Right kidney (tissue), 1 donor: ENCODE measurements around the gene PXDN.
"Not testable (repeated sequence)": the region's sequence is repeated elsewhere in the genome, so short reads cannot be mapped to it uniquely, and the experiment has no call there.

Experiments used
- DNase-seq: peaks from one replicate; pipeline ENCODE4 v3.0.0-alpha.2; 2016

PXDN gene

GRCh38 chr2:1777156-1777555 lies 32.8 kb upstream of the PXDN start:
- DNase-seq: no peak

- no peak for DNase-seq
These were observed 31.3 kb upstream of the PXDN start for GRCh38 chr2:1775511-1776035.

GRCh38 chr2:1774929-1775328 lies 30.6 kb upstream of the PXDN start:
- no peak for DNase-seq

- no peak for DNase-seq
These were observed 29.6 kb upstream of the PXDN start for GRCh38 chr2:1773883-1774282.

DNA sequence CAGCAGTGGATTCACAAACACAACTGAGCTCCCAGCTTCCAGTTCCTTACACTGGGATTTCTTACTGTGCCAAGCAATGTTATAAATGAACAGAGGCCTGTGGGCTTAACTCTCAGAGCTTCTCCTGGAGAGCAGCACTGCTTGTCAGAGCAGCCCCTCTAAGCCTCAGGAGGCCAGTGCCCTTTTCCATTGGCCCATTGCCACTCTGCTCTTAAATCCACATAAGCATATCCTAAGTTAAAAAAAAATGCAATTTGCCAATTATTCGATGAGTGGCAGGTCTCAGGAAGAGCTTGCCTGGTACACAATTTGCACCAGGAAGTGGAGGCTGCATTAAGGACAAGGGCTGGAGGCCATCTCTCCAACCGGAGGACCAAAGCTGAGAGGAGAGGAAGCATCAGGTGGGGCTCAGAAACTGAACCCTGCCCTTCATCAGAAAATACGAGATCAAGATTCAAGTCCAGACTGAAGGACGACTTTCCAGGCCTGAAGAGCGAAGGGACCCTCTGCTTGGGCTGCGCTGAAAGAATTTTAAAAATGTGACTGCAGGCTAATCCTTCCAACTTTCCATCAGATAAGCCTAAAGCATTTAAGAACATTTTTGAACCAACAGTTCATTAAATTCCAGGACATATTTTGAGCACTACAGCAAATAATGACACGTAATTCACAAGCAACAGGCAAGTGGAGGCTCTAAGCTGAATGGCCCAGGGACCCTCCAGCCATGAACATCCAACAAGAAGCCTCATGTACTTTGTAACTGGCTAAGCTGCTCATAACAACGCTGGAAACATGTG lies 28.4 kb upstream of the PXDN start:
- DNase-seq: no peak

- no peak for DNase-seq
These were observed 27.4 kb upstream of the PXDN start for GRCh38 chr2:1771626-1772280.

DNA sequence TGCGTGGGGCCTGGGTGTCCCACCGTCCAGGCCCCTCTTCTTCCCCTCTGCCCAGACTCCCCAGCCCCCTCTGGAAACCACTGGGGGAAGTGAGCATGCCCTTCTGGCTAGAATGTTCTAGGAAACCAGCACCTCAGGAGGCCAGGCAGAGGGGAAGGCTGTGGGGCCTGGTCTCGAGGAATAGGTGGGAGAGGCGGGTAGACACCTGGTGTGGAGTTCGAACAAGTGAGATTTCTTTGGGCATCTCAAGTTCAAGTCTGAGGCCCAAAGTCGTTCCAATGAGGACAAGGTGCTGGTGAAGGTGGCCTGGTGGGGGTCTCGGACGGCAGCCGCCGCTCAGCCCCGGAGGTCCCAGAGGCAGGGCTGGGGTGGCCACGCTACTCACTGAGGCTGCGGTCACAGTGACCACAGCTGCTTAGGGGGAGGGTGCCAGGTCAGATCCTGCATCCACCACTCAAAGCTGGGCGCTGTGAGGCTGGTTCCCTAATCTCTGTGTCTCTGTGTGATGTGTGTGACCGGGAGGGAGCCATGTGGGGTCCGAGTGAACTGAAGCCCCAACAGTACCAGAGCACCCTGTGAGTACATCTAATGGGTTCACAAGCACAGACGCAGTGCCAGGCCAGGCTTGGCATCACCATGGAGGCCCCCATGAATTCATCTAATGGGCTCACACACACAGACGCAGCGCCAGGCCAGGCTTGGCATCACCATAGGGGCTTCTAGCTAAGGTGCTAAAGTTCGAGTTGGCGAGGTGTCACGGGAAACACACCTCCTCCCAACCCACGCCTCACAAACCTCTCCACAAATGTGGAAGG lies 26.5 kb upstream of the PXDN start:
- no peak for DNase-seq

DNA sequence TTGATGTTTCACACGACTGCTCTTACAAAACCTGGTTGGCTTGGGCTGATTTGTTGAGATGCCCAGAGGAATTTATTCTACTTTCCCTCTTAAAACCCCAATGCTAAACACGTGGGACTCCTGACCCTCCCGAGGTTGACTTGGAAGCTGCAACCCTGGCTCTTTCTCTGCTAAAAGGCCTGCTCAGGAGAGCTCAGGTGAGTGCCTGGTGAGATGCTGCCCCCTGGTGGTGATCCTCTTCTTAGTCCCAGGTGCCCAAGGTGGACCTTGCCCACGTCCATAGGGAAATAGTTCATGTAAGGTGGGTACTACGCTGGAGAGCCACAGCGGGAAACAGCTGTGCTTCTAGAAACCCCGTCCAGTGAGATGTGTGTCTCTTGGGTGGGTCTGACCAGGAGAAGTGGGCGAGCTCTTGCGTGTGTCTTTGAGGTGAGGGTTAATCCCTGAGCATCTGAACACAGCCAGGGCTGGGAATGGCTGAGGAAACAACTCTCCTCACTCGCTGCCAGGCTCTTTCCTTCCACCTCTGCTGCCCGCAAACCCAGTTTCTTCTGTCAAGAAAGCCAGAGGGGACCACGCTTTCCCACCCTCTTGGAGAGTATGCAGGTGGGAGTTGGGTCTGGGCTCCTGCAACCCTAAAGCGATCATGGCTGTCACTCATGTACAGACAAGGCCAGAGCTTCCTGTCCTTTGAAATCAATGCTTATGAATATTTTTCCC lies 25.5 kb upstream of the PXDN start:
- no peak for DNase-seq

DNA sequence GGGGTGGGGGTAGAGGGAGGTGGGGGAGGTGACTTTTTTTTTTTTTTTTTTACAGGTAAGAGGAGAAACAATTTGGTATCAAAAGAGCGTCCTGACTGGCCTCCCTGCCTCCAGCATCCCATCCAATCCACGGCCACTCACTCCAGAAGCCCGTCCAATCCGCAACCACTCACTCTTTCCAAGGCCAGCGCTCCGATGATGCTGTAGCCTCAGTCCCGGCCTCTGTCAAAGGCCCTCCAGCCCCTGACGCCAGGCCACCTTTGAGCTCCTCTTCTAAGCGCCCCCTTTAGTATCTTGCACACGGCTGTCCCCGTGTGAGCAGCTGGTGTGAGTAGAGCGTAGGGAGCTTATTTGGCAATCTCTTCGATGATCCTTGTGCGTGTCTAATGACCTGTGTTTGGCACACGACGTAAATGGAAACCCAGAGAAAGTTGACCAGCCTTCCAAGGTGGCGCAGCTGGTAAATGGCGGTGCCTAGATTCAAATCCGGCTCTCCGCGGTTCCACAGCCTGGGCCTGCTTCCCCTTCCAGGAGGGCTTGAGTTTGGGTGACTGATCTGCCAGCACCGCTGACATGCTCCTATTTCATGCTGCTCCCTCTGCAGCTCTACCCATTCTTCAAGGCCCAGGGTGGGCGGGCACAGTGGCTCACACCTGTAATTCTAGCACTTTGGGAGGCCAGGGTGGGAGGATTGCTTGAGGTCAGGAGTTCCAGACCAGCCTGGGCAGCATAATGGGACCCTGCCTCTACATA lies 23.8 kb upstream of the PXDN start:
- DNase-seq: no peak

DNA sequence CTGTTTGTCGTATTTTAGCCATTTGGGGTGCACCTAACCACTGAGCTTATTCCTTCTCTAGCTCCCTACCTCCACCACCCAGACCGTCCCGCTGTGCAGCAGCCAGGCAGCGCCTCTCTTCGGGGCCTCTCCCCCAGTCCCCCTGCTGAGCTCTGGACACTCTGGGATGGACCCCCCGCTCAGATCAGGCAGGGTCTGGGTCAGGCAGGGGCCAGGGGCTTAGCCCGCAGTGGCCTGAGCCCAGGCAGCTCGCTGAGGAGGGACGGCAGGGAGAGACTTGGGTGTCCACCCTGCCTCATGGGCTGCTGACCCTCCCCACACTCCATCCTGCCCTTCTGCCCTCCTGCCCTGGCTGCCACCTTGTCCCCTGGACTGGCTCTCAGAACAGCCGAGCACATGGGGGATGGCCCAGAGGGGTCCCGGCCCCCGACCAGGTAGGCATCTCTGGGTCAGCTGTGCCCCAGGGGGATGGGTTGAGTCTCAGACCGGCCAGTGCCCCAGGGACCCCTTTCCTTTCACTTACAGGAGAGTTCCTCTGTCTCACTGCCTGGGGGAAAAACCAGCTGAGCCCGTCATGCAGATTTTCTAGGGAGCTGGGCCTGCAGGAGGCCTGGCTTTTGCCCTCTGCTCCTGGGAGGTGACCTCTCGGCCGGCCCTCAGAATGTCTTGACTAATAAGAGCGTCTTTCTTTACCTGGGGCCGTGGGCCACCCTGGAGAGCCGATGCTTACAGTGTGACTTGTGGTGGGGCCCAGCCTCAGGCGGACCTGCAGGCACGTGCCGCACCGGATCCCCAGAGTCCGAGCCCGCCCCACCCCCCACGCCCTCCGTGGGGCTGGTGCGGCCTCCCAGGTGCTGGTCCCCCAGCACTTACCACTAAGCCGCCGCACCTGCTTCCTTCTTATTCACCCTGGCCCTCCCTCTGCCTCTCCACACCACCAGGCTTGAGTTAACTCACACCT lies 22.8 kb upstream of the PXDN start:
- no peak for DNase-seq

DNA sequence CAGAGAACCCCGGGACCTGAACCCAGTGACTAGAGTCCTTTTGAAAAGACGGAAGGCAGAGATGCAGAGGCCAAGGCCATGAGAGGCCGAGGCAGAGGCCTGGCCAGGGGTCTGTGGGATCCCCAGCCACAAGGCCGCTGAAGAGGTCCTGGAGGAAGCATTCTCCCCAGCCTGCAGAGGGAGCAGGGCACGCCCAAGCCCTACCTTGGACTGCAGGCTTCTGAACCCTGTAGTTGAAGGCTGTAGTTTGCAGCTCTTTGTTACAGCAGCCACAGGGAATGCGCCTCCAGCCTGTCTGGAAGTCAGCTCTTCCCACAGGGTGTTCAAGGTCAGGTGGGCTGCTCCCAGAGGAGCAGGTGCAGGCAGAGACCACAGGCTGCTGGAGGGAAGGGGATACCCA lies 22.1 kb upstream of the PXDN start:
- DNase-seq: no peak

DNA sequence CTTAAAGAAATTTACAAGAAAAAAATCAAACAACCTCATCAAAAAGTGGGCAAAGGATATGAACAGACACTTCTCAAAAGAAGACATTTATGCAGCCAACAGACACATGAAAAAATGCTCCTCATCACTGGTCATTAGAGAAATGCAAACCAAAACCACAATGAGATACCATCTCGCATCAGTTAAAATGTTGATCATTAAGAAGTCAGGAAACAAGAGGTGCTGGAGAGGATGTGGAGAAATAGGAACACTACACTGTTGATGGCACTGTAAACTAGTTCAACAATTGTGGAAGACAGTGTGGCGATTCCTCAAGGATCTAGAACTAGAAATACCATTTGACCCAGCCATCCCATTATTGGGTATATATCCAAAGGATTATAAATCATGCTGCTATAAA lies 20.9 kb upstream of the PXDN start:
- DNase-seq: not testable (repeated sequence)

GRCh38 chr2:1759611-1759930 lies 15.3 kb upstream of the PXDN start:
- no peak for DNase-seq

DNA sequence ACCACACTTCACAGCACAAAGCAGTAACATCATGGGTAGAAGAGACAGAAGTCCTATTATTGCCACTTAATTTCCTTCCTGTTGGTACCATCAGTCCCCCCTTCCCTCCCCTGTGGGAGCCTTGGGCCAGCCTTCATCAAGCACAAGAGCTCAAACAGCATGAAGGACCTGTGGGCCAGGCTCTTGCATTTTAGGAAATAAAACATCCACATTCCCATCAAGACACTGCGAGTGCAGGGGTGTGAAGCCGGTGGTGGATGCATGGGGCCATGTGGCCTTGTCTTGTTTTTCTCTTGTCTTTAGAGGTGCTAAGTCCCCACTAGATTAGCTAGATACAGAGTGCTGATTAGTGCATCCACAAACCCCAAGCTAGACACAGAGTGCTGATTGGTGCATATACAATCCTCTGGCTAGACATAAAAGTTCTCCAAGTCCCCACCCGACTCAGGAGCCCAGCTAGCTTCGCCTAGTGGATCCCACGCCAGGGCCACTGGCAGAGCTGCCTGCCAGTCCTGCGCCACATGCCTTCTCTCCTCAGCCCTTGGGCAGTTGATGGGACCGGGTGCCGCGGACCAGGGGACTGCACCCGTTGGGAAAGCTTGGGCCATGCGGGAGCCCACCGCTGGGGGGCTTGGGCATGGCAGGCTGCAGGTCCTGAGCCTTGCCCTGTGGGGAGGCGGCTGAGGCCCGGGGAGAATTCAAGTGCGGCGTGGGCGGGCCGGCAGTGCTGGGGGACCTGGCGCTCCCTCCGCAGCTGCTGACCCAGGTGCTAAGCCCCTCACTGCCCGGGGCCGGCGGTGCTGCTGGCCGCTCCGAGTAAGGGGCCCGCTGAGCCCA lies 14.7 kb upstream of the PXDN start:
- DNase-seq: no peak

DNA sequence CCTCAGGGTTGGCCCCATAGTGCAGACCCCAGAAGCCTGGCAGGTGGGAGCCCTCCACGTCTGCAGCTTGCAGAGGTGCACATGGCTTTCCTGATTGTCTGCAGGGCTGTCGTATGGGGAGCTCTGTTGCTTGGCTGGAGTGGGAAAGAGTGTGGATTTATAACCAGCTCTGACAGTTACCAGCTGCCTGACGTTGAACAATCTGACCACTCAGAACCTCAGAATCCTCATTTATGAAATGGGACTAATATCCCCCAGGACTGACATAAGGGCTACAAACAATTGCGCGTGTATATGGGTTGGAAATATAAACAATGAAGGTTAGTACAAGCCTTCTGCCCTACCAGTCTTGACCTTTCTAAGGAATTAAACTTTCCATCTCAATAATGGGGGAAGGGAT lies 13.9 kb upstream of the PXDN start:
- no peak for DNase-seq

DNA sequence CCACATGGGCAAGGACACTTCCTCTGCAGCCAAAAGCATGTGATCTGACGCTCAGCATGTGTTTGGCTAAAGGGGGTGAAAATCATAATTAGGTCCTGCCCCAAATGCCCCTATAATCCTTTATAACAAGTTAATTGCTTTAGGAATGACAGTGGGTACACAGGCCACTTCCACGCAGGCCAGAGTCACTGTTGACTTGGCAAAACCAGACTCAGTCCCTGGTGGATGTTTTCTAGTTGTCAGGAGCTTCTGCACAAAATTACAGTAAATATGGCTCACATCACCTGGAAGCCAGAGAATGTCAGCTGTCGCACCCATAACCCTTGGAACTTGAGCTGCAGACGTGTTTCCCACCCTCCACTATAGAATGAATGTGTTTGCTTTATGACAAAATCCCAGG lies 13.3 kb upstream of the PXDN start:
- no peak for DNase-seq

DNA sequence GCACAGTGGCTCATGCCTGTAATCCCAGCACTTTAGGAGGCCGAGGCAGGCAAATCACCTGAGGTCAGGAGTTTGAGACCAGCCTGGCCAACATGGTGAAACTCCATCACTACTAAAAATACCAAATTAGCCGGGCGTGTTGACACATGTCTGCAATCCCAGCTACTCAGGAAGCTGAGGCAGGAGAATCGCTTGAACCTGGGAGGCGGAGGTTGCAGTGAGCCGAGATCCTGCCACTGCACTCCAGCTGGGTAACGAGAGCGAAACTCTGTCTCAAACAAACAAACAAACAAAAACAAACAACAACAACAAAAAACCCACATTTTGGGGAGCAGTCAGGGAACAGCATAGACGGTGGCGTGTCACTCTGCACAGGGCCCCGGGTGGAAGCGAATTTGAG lies 12.8 kb upstream of the PXDN start:
- not testable (repeated sequence) for DNase-seq

GRCh38 chr2:1756456-1756855 lies 12.1 kb upstream of the PXDN start:
- no peak for DNase-seq

DNA sequence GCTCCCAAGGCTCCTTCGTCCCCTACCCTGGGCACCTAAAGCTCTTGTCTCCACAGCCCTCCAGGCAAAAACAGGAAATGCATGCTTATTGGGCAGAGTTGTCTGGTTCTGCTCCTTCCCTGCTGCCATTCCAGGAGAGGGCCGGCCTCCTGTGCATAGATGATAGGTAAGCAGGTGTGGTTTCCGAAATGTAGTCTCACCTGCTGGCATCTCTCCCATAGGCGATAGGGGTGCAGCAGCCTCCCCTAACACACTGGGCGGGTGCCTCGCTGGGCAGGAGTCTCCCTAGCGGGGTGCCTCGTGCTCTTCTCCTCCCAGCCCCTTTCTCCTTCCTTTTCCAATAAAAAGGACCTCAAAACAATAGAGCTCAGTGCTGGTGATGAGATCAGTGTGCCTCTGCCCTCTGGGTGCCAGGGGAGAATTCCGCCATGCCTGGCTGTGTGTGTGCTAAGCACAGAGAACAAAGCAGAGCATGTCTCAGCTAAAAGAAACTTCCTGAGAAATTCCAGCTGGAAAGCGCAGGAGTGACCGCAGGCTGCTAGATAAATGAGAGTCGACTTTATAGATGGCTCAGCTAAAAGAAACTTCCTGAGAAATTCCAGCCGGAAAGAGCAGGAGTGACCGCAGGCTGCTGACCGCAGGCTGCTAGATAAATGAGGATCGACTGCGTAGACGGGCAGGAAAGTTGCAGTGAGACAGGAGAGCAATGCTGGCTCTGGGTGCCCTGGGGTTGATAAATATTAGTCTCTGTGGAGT lies 11.3 kb upstream of the PXDN start:
- DNase-seq: no peak
